Testis (tissue), 2 donors: ENCODE data around the gene OR3A2.

Experiments
- CTCF ChIP-seq, 3 experiments: fragments of 450-650 bp in 2 of 3; fragments of 200-600 bp in 1 of 3; sonication (generic) in 1 of 3; IDR thresholded peaks; one replicate each; pipeline ENCODE4 v1.5.1; 2016 to 2019; ENCODE audit warnings: antibody characterized with exemption in 3 of 3, mild to moderate bottlenecking in 2 of 3, moderate library complexity in 1 of 3
- POLR2A ChIP-seq: fragments of 450-650 bp; IDR thresholded peaks from one replicate; pipeline ENCODE4 v1.6.1; 2017; ENCODE audit warnings: antibody characterized with exemption, mild to moderate bottlenecking, moderate library complexity

DNA sequence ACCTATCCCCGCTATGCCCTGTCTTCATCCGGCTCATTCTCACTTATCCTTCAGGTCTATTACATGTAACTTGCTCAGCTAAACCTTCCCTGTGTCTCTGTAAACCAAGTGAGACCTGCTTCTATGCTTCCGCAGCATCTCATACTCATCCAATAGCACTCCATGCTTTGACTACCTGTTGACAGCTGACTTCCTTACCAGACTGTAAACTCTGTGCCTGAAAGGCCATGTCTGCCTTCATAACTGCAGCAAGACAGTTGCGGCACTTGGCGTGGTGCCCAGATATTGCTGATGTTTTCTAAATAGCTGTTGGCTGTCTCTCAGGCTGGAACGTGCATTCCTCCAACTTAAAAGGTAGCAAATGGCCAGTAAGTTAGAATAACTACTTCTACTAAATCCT, 13.9 kb upstream of the OR3A2 start:
- TF ChIP-seq CTCF (IDR thresholded peaks at IDR 0.05) (no peak), POLR2A (no peak)
